ENCODE measurements around the gene GLRB.

DNA sequence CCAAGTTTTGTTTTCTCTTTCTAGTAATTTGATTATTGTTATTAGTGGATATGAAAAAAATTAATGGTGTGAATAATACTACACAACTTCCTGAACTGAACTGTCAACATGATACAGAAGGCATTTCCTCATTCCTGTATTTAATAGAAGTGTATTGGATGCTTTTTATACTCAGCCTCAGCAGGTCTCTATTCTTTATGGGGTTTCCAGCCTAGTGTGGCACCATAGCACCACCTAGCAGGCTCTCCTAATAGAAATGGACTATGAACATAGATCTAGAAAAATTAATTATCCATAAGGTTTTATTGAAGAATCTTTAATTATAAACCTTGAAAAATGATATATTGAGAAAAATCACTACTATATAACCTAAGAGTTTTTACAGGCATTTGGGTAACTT is 52.4 kb downstream of the GLRB start:
- no peak for TF ChIP-seq EZH2phosphoT487 (IDR thresholded peaks at IDR 0.05; ENCODE audit: low read depth)
- TF ChIP-seq, protein P1, sequence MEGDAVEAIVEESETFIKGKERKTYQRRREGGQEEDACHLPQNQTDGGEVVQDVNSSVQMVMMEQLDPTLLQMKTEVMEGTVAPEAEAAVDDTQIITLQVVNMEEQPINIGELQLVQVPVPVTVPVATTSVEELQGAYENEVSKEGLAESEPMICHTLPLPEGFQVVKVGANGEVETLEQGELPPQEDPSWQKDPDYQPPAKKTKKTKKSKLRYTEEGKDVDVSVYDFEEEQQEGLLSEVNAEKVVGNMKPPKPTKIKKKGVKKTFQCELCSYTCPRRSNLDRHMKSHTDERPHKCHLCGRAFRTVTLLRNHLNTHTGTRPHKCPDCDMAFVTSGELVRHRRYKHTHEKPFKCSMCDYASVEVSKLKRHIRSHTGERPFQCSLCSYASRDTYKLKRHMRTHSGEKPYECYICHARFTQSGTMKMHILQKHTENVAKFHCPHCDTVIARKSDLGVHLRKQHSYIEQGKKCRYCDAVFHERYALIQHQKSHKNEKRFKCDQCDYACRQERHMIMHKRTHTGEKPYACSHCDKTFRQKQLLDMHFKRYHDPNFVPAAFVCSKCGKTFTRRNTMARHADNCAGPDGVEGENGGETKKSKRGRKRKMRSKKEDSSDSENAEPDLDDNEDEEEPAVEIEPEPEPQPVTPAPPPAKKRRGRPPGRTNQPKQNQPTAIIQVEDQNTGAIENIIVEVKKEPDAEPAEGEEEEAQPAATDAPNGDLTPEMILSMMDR (IDR thresholded peaks at IDR 0.05; ENCODE audit: low read depth, low read length) = peak; percentile 74
